Esophagus muscularis mucosa (tissue), 4 donors: Measurements from ENCODE around the gene ETV3. TPM values are rescaled to one million over a fixed set of nuclear protein-coding genes. Genes with fewer than 3 reads are reported as not detected.
"Not testable (repeated sequence)": the region's sequence is repeated elsewhere in the genome, so short reads cannot be mapped to it uniquely, and the experiment has no call there.

Experiments used
- DNase-seq: peaks from one replicate; pipeline ENCODE4 v3.0.0-alpha.2; 2017; ENCODE audit errors: extremely low spot score
- H3K27ac ChIP-seq, 4 donors: fragments of 200-600 bp; sonication (generic); replicated peaks in 1 of 4; 1 replicate in 3 of 4; 2 replicates in 1 of 4; pipeline ENCODE4 v1.5.1; 2016 to 2019; ENCODE audit warnings: mild to moderate bottlenecking in 1 of 4
- H3K27me3 ChIP-seq, 4 donors: fragments of 200-600 bp; sonication (generic); one replicate each; pipeline versions ENCODE4 v1.5.1 to v1.6.0; 2016 to 2019
- H3K36me3 ChIP-seq, 4 donors: fragments of 200-600 bp; sonication (generic); one replicate each; pipeline ENCODE4 v1.5.1; 2016 to 2019
- H3K4me1 ChIP-seq, 4 donors: fragments of 200-600 bp; sonication (generic); one replicate each; pipeline ENCODE4 v1.5.1; 2016 to 2019
- H3K4me3 ChIP-seq, 4 donors: fragments of 200-600 bp; sonication (generic); 1 replicate in 2 of 4; 2 replicates in 2 of 4; pipeline ENCODE4 v1.5.1; 2016 to 2019; ENCODE audit warnings: mild to moderate bottlenecking in 4 of 4, moderate library complexity in 1 of 4
- H3K9me3 ChIP-seq, 4 donors: fragments of 200-600 bp; sonication (generic); 1 replicate in 3 of 4; 2 replicates in 1 of 4; pipeline ENCODE4 v1.5.1; 2016 to 2019
- CTCF ChIP-seq, 3 experiments: fragments of 200-600 bp in 2 of 3; fragments of 450-650 bp in 1 of 3; sonication (generic) in 2 of 3; IDR thresholded peaks; one replicate each; pipeline ENCODE4 v1.5.1; 2017 to 2019; ENCODE audit warnings: antibody characterized with exemption in 3 of 3, mild to moderate bottlenecking in 2 of 3, moderate library complexity in 1 of 3
- EP300 ChIP-seq: sonication (generic); formaldehyde crosslinking; IDR thresholded peaks from one replicate; pipeline ENCODE4 v1.6.1; 2017; ENCODE audit warnings: antibody characterized with exemption
- POLR2A ChIP-seq: fragments of 450-650 bp; IDR thresholded peaks from one replicate; pipeline ENCODE4 v1.6.1; 2017; ENCODE audit warnings: antibody characterized with exemption, moderate library complexity, mild to moderate bottlenecking, low read depth
- POLR2AphosphoS5 ChIP-seq, 2 donors: sonication (generic); formaldehyde crosslinking; IDR thresholded peaks; one replicate each; pipeline ENCODE4 v1.6.1; 2017; ENCODE audit warnings: antibody characterized with exemption in 2 of 2
- WGBS: methylation state at CpG from one replicate; pipeline ENCODE4 v1.1.5; 2018; 5-methylcytosine and 5-hydroxymethylcytosine counted together
- intact Hi-C: fragments of 100-400 bp; cut with DNase I; formaldehyde crosslinking; loops from one replicate; pipeline ENCODE4 v1.15.1; 2023
- total RNA-seq, 4 donors: library from RNA; depleted of rRNA; stranded (reverse); fragments of >200 nt; gene quantifications; one replicate each; pipeline versions ENCODE4 v1.1.0 to v1.2.1, GENCODE V29; 2016

Gene ETV3
- total RNA-seq, 4 donors from 2014 or later, result 16.6 to 20.0 (median 19.2) TPM

GRCh38 chr1:157176016-157176415, 37.8 kb upstream of the ETV3 start:
- Histone ChIP-seq H3K4me3 (no peak overlapping the region), H3K27ac (no peak overlapping the region), H3K36me3 (no peaks in the 10 kb centered on the region), H3K27me3 (peaks cover 0 to 17% (median 0%) of the 10 kb centered on the region in 4 donors), H3K4me1 (no peaks in the 10 kb centered on the region), H3K9me3 (no peaks in the 10 kb centered on the region)
- no peak for TF ChIP-seq POLR2AphosphoS5 (IDR thresholded peaks at IDR 0.05)
- TF ChIP-seq POLR2A, result no peak
- no peak for TF ChIP-seq CTCF (IDR thresholded peaks at IDR 0.05)
- no peak for TF ChIP-seq EP300
- WGBS, result 78% methylated on average over 1 of the region's 1 CpG
- intact Hi-C loops, result no loop called here
- no peak for DNase-seq

- intact Hi-C loops, result no loop called here
- TF ChIP-seq EP300, result no peak
- no peak for TF ChIP-seq POLR2AphosphoS5 (IDR thresholded peaks at IDR 0.05)
- TF ChIP-seq POLR2A, result no peak
- no peak for TF ChIP-seq CTCF (IDR thresholded peaks at IDR 0.05)
- Histone ChIP-seq H3K4me3 (no peak overlapping the region), H3K27me3 (peaks cover 0 to 20% (median 0%) of the 10 kb centered on the region in 4 donors), H3K9me3 (no peaks in the 10 kb centered on the region), H3K36me3 (no peaks in the 10 kb centered on the region), H3K4me1 (no peaks in the 10 kb centered on the region), H3K27ac (no peak overlapping the region)
- 86% methylated on average over 7 of the region's 8 CpGs for WGBS
- DNase-seq, result no peak
Measured at GRCh38 chr1:157173900-157174410, 35.8 kb upstream of the ETV3 start.

- H3K4me1 ChIP-seq, H3K4me3 ChIP-seq, intact Hi-C loops, DNase-seq, H3K9me3 ChIP-seq, H3K27ac ChIP-seq, H3K36me3 ChIP-seq: not testable (repeated sequence)
- 43% methylated on average over 1 of the region's 2 CpGs for WGBS
- peaks cover 0 to 21% (median 0%) of the 10 kb centered on the region in 4 donors for H3K27me3 ChIP-seq
Measured at GRCh38 chr1:157173241-157173640, 35.0 kb upstream of the ETV3 start.

GRCh38 chr1:157172591-157172990, 34.4 kb upstream of the ETV3 start:
- intact Hi-C loops, result not testable (repeated sequence)
- 86% methylated on average over 2 of the region's 2 CpGs for WGBS

GRCh38 chr1:157171903-157172503, 33.8 kb upstream of the ETV3 start:
- WGBS, result 4% methylated on average over 5 of the region's 8 CpGs
- intact Hi-C loops, result not testable (repeated sequence)
- TF ChIP-seq CTCF (IDR thresholded peaks at IDR 0.05), result peak; percentile 17 to 40 (median 33)

More at GRCh38 chr1:157172591-157172990, 34.4 kb upstream of the ETV3 start:
- not testable (repeated sequence) for H3K9me3 ChIP-seq, H3K27ac ChIP-seq, DNase-seq, H3K4me1 ChIP-seq, H3K4me3 ChIP-seq, H3K36me3 ChIP-seq
- peaks cover 0 to 28% (median 0%) of the 10 kb centered on the region in 4 donors for H3K27me3 ChIP-seq

More at GRCh38 chr1:157171903-157172503, 33.8 kb upstream of the ETV3 start:
- peaks cover 0 to 33% (median 0%) of the 10 kb centered on the region in 4 donors for H3K27me3 ChIP-seq
- H3K36me3 ChIP-seq, H3K27ac ChIP-seq, H3K4me3 ChIP-seq, H3K4me1 ChIP-seq, DNase-seq, H3K9me3 ChIP-seq: not testable (repeated sequence)
